Activated CD4-positive, alpha-beta T cell treated with anti-CD3 and anti-CD28 coated beads, Interleukin-2, Interleukin-4, amounts not matched to agents 100 ng/mL and 50 ng/mL, durations not matched to agents 16 hours and 8 hours (primary cell): Measurements from ENCODE around the gene IQSEC1.

Source experiments
- DNase-seq: peaks from one replicate; pipeline ENCODE4 v3.0.0-alpha.2; 2020; ENCODE audit warnings: low spot score

Gene IQSEC1

DNA sequence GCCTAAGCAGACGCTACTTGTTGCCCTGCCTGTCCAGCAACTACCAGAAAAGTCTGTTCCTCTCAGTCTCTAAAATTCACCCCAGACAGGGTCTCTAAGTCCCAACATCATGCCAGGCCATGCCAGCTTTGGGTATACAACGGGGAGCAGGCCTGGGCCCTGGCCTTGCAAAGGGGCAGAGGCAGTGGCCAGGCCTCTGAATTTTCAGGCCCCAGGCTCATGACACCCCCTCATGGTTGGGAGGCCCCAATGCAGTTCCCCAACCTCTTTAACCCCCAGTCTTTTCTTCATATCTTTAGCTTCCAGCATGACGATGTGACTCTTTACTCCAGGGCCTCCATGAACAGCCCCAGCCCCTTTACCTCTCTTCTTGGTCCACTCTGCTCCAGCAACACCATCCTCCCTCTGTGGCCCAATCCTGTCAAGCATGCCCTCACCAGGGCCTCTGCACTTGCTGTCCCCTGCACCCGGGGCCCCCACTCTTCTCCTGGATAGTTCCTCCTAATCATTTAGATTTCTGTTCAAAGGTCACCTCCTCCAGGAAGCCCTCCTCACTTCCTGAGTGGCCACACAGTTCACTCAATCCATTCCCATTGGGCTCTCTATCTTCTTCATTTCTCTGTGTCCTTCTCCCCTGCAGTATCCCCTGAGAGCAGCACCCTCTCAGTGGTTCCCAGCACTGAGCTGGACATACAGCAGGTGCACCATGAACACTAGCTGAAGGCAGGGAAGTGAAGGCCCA lies 4.8 kb downstream of the IQSEC1 start:
- DNase-seq, result no peak

DNA sequence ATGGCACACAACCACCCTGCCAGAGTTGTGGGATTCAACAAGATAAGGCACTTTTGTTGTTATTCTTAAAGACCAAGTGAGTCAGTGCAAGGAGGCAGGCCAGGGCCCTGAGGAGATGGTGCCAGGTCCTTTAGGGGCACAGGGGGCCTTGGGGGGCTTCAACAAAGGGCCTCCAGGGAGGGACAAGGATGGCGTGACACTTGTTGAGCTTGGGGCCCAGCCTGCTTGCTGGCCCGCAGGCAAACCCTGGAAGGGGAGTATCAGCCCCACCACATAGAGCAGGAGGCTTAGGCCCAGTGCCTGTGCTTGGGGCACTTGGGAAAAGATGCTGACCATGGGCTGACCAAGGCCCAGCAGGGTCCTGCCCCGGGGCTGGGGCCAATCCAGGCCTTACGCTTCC lies 5.5 kb downstream of the IQSEC1 start:
- DNase-seq, result no peak

DNA sequence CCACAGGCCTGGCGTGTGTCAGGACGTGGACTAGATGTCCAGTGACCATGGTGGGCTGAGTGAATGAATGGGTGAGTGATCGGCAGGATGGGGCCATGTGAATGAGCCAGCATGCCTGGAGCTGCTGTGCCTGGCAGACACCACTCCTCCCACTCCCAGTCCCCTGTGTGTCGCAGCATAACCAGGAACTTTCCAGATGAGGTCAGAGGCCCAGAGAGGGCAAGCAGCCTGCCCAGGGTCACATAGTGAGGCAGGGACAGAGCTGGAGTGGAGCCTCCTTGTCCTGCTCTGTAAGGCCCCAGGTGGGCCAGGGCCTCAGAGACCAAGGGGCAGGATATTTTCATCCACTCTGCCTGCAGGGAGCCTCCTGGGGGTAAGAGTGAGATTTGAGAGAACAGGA lies 6.4 kb downstream of the IQSEC1 start:
- no peak for DNase-seq

DNA sequence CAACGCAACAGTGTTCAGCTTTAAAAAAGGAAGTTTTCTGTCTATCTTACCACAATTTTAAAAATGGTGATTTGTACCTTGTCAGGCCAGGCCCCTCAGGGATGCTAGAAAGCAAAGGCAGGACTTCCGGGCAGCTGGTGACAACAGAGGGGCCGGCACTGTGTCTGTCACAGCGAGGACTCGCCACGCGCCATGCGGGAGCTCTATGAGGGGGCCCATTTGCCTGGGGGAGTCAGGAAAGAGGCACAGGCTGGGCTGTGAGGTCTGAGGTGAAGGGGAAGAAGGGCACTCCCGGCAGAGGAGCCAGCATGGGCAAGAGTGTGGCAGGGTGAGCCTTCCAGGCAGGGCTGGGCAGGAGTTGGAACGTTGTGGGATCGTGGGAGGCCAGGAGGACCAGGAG lies 7.0 kb downstream of the IQSEC1 start:
- no peak for DNase-seq

DNA sequence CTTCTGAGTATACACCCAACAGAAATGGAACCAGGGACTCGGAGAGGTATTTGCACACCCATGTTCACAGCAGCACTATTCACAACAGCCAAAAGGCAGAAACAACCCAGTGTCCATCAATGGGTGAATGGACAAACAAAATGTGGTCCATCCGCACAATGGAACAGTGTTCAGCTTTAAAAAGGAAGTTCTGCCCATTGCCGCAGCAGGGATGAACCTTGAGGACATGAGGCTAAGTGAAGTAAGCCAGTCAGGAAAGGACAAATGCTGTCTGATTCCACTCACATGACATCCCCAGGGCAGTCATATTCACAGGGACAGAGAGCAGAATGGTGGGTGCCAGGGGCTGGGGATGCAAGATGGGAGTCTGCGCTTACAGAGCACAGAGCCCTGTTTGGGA lies 7.5 kb downstream of the IQSEC1 start:
- no peak for DNase-seq

DNA sequence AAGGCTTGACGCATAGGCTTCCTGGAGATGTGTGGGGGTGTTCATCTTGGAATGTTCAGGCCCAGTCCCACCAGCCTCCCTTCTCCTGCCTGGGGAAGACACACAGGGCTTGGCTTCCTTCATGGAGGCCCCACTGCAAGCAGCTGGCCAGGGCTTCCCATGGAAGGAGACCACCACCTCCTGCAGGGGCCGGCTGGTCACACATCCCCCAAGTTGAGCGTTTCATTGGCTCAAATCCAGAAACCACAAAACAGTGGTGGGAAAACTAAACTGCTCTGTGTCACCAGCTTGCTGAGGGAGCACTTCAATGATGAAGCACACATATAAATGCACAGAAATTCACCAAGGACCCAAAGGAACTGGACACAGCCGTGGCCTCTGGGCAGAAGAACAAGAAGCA lies 8.3 kb downstream of the IQSEC1 start:
- DNase-seq, result no peak

DNA sequence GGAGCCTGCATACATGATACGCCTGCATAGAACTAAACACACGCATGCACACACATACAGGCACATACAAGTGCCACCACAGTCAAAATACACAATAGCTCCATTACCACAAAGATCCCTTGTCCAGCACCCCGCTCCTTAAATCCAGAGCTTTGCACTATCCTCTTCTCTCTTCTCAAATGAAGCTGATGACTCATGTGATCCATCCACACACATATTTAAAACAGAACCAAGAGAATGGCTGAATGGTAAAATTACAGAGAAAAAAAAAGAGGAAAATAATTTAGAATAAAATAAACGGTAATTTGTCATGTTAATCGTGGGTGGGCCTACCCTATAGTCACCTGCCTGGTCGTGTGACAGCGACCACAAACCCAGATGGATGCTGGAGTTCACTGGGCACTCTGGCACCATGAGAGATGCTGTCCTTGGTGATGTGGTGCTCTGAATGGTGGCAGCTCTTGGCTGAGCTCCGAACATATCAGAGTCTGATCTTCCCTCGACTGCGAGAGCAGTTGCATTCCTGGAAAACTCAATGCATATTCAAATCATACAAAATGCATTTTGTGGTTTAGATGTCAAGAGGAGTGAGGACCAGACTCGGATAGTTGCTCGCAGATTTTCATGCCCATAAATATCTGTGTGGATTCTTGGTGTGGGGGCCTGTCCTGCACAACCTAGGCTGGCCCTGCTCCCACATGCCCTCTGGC lies 8.9 kb downstream of the IQSEC1 start:
- no peak for DNase-seq

DNA sequence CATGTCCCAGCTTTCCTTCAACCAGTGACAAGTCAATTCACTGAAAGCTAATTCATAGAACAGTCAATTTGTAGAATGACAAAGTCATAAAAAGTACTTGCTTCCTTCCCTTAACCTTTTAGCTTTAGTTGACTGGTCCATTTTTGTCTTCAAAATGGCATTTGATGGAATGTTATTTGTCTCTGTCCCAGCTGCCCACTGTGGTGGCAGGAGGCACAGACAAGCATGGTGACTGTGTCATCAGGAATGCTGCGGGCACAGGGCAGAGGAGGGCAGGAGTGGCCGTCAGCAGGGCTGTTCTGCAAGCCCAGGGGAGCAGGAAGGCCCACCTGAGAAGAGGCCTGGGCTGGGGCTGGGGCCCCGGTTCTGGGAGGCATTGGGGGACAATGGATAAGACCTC lies 10.0 kb downstream of the IQSEC1 start:
- no peak for DNase-seq

DNA sequence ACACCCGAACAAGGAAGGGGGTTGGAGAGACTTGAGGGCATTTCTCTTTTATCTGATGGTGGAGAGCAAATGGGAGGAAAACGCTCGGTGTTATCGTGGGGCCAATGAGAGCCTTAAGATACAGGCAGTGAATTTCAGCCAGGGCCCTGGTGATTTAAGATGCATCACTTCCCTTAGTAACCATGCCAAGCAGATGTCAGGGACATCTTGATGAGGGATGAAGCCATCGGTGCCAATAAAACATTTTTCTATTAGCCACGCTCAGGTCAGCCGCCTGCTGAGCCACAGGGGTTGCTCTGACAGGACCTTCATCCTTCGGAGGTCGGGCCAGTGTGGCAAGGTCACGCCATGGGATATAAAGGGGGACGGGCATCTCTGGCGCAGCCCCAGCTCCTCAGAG lies 10.6 kb downstream of the IQSEC1 start:
- no peak for DNase-seq

DNA sequence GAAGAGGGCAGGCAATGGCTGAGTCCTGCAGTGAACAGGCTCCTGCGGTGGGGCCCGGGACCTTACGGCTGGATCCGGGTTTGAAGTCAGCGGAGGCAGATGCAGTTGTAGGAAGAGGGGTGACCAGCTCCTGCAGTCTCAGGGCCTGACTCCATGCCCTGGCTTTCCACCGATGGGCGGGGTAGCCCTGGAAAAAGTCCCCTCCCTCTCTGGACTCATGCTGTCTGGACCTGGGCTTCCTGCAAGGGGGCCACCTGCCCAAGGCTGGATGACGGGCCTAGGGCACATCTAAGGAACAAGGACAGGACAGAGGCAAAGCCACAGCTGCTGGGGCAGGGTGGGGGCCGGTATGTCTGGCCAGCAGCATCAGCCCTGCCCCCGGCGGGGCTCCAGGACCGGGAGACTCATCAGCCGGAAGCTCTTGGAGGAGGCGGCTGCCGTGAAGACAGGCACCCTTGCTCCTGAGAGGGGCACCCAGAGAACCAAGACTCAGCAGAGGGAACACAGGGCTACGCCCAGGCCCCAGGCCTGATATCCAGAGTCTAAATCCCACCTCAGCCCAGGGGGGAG lies 12.8 kb downstream of the IQSEC1 start:
- DNase-seq, result no peak

DNA sequence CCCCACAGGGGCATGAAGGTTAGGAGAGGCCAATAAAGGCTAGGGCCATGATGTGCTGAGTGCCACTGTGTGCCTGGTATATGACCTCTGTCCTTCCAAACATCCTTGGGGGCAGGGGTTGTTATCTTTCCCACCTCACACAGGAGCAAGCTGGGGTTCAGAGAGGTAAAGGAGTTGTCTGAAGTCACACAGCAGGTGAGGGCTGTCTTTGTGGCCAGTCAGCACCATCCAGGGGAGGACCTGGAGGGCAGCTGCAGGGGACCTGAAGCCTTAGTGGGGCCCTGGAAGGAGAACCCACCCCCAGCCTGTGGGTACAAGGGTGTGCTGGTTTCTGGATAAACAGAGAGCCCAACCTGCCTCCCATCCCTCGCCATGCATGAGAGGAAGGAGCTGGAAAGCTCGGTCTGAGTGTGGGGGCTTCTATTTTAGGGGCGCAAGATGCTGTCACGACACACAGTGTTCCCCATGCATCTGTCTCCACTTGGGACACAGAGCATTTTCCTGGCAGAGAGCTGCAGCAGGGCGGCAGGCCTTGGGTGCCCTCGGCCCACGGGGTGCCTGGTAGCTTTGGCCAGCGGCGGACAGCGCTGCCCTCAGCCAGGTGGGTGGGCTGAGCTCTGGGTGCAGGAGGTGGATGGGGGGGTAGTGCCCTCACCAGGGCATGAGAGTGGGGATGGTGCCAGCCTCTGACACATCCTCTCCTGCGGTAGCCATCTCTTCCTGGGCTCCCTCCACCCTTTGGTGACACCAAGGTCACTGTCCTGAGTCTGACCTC lies 14.7 kb downstream of the IQSEC1 start:
- no peak for DNase-seq

DNA sequence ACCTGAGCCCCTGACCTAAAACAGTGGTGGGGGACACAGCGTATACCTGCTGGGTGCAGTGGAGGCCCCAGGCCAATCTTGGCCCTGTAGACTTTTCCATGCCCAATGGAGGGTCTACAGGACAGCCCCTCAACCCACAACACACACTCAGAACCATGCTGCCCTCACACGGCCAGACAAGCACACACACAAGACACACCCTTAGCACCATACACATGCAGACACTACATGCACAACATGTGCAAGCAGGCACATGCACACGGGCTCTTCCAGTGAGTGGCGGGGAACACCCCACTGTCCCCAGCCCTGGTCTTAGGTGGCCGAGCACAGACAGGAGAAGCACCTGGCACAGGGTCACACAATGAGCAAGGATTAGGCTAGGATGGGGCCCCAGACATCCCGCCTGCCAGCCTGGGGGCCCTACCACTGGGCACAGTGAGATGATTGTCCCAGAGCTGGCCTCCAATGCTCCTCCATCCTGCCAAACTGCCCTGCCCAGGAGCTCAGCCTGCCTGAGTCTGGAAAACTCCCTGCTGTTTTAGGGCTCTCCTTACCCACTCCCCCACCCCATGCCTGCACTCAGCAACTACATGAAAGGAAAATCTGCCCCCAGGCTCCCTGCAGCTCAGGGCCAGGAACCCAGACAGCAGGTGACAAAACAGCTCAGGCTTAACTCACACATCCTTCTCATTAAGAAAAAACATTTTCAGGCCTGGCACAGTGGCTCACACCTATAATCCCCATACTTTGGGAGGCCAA lies 15.8 kb downstream of the IQSEC1 start:
- no peak for DNase-seq

DNA sequence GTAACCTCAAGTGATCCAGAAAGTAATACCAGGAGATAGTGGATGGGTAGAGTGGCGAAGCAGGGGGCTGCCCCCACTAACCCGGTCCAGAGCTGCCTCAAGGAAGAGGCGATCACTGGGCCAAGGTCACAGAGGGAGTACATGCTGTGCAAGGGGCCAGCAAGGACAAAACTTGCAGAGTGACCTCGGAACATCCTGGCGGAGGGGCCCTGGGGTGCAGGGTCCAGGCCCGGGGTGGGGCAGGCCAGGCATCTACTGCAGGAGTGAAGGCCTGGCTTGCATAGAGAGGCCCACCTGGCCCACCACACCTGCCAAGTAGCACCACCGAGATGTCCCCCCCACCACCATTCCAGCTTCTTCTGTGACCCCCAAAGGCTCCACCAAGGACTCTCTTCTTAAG lies 17.6 kb downstream of the IQSEC1 start:
- DNase-seq, result no peak

DNA sequence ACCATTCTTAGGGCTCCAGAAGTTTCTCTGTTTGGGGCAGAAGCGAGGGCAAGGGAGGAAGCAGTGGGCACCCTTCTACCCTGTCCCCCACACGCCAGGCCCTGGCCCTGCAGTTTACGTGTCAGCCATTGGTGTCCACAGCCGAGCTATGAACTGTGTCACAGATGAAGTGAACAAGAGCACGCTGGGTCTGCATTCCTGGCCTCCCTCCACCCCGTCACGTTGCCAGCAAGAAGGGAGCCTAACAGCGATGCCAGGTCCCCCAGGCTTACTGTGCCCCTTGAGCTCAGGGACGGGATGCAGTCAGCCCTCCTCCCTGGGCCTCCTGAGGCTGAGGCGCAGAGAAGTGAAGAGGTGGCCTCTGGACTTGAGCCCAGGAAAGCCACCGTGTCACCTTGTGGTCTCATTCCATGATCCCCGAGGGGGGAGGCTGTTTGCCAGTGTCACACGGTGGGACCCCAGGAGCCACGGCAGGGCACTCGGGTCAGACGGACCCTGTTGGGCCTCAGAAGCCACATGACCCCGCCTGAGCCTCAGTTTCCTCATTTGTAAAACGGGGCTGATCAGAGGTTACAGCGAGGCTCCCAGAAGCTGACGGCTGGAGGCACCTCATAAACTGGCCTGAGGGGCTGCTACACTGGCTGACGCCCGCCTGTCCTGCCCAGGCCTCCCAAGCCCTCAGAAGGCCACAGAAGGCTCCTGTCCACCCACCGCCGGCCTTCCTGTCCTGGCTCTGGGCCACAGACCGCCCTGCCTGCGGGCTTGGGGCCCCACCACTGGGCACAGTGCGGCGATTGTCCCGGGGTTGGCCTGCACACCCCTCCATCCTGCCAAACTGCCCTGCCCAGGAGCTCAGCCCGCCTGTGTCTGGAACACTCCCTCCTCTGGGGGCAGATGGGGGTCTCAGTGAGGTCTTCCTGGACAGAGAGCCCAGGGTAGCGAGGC lies 18.6 kb downstream of the IQSEC1 start:
- DNase-seq, result no peak

DNA sequence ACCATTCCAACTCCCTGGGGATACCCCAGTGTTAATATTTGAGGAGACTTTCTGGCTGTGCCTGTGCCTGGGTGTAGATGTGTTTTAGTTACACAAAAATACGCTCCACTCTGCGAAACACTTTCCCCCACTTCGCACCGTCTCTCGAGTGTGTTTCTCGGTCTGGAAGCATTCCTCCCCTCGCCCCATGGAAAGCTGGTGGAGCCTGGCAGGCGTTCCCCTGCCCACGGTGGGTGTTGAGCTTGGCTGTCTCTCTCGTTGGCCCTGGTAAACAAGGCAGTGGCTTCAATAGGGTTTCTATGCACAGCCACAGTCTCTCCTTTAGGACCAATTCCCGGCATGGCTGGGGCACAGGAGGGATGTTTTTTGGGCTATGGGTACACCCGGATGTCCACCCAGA lies 19.3 kb downstream of the IQSEC1 start:
- no peak for DNase-seq

DNA sequence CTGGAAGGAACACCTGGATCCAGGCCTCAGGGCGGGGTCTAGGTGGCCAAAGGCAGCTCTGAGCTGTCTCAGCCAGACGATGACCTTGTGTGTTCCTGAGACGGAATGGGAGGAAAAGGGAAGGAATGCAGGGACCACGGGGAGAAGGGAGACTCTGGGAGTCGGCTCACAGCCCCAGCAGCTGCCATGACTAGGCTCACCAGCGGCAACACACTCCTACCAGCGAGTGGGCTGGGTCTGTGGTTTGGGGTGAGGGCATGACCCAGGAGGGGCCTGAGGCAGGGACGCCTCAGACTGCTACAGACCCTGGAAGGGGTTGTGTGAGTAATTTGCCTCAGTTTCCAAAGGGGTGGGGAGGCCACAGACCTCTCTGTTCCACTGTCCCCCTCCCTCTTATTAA lies 19.8 kb downstream of the IQSEC1 start:
- DNase-seq, result no peak

DNA sequence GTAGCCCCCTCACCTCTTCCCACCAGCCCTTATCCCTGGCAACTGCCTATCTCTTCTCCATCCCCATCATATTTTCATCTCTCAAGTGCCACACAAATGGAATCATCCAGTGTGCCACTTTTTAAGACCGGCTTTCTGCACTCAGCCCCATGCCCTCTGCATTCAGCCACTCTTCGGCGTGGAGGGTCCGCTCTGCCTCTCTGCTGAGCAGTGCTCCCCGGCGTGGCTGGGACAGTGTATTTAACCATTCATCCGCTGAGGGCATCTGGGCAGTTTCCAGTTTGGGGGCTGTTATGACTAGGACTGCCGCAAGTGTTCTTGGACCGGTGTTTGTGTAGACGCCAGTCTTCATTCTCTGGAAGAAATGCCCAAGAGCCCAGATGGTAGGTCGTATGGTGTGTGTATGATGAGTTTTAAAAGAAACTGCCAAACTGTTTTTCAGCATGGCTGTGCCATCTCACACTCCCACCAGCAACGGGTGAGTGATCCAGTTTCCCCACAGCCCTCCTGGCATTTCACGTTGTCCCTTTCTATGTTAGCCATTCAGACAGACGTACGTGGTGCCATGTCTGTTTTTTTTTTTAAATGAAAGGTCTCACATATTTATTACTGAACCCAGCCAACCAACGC lies 20.9 kb downstream of the IQSEC1 start:
- DNase-seq, result no peak

DNA sequence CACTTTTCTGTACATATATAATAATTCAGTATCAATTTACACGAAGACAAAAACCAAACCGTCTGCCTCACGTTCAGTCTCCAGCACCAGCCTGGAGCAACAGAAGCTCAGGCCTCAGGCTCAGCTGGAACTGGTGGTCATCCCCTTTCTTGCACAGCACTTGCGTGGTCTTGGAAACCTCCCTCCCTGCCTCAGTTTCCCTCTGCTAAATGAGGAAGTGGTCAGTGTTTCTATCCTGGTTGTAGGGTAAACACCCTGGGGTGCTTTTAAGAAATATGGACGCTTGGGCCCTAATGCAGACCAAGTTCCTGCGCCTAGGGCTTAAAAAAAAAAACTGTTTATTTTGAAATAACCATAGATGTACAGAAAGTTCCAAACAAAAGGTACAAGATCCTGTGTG lies 21.6 kb downstream of the IQSEC1 start:
- DNase-seq, result no peak

DNA sequence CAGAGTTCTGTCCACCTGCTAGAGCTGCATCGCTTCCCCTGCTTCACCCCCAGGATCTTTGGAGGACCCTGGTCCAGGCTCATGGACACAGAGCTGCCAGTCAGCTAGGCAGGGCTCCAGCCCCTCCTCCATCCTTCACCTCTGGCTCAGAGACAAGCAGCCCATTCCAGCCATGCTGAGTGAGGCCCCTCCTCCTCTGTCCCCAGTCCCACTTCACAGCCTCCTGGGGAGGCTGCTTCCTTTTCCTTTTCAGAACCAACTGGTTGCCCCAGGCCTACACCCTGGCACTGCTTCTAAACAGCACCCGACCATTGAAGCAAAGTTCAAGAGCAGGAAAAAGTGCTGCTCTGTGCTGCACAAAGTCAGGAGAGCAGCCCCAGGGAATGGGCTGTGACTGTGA lies 22.2 kb downstream of the IQSEC1 start:
- no peak for DNase-seq

DNA sequence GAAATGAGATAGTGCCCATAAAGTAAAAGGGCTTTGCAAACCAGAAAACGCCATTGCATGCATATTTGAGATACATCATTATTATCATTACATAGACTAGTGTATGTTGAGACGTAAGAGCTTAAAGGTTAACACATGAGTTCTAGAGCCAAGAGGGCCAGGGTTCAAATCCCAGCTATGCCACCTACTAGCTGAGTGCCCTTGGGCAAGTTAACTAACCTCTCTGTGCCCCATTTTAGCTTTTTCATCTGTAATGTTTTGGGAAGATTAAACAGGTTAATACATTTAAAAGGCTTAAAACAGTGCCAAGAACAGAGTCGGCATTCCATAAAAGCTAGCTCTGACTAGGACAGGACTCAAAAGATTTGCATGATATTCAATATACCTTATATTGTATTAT lies 22.8 kb downstream of the IQSEC1 start:
- no peak for DNase-seq
